ENCODE results near the gene RNU5B-1. TPM values are rescaled to one million over a fixed set of nuclear protein-coding genes. Genes with fewer than 3 reads are reported as not detected.
A peak's percentile ranks its signal among the peaks of the same experiment; 100 is the strongest.

RNU5B-1 gene
- polyA plus RNA-seq, 2 of the 4 experiments (the other 2 are of a cell fraction) = not detected

GRCh38 chr15:65329288-65329983 is 25.0 kb downstream of the RNU5B-1 start:
- ChIA-PET CTCF (interaction anchor here (0.8 to 7.5 kb wide), 5 partner anchors 9 to 71 kb away, joined by 3 to 75 read pairs (median 4); no protein-coding TSS in a partner anchor), POLR2A (interaction anchor here (1.0 kb wide), 1 partner anchor 45 kb away, joined by 3 read pairs; no protein-coding TSS in a partner anchor)
- no peak overlapping the region for H3K4me3 ChIP-seq
- WGBS (ENCODE audit: missing lambda C conversion rate) = 84% methylated on average over 20 of the region's 21 CpGs
- TF ChIP-seq RNF2 (IDR thresholded peaks at IDR 0.05; ENCODE audit: borderline replicate concordance, low read depth) (no peak), PHF8 (IDR thresholded peaks at IDR 0.05; ENCODE audit: borderline replicate concordance, low read depth) (no peak), CHD2 (IDR thresholded peaks at IDR 0.05; ENCODE audit: low read length, partially characterized antibody) (no peak), HES2 (IDR thresholded peaks at IDR 0.05) (no peak), ZSCAN20 (CRISPR knock-in tag; IDR thresholded peaks at IDR 0.05) (no peak), CHD4 (IDR thresholded peaks at IDR 0.05; ENCODE audit: borderline replicate concordance) (no peak), HOXB13 (CRISPR knock-in tag; IDR thresholded peaks at IDR 0.05; ENCODE audit: low read depth) (no peak), RARB (CRISPR knock-in tag; IDR thresholded peaks at IDR 0.05) (no peak)
- no peak overlapping the region for H3K27ac ChIP-seq
- no peaks in the 10 kb centered on the region for H3K4me1 ChIP-seq
- DNase-seq (ENCODE audit: low read depth in 1 of 2, low spot score in 1 of 2) (no peak), FAIRE-seq (no peak), ATAC-seq (no peak)
- H3K4me2 ChIP-seq = no peak overlapping the region
- no peaks in the 10 kb centered on the region for H3K9me3 ChIP-seq

- Histone ChIP-seq H3K9me3 (no peaks in the 10 kb centered on the region), H3K4me2 (no peak overlapping the region), H3K27ac (no peak overlapping the region), H3K4me1 (no peaks in the 10 kb centered on the region), H3K4me3 (no peak overlapping the region)
- no peak for FAIRE-seq
- WGBS (ENCODE audit: missing lambda C conversion rate) = 80% methylated on average over 10 of the region's 18 CpGs
- ChIA-PET POLR2A (no interaction called here), CTCF (interaction anchor here (1.0 to 7.5 kb wide), 4 partner anchors 11 to 71 kb away, joined by 4 to 75 read pairs (median 18); no protein-coding TSS in a partner anchor)
- no peak for DNase-seq (ENCODE audit: low read depth in 1 of 2, low spot score in 1 of 2)
- no peak for ATAC-seq
- TF ChIP-seq POLR2A (IDR thresholded peaks at IDR 0.05; ENCODE audit: low read length) = no peak
- peak; percentile 78 for TF ChIP-seq ZFP36 (IDR thresholded peaks at IDR 0.05; ENCODE audit: borderline replicate concordance, partially characterized antibody)
Measured at GRCh38 chr15:65329984-65330735, 25.7 kb downstream of the RNU5B-1 start.

GRCh38 chr15:65330934-65331645 is 26.6 kb downstream of the RNU5B-1 start:
- Histone ChIP-seq H3K4me3 (no peak overlapping the region), H3K4me2 (no peak overlapping the region), H3K4me1 (no peaks in the 10 kb centered on the region), H3K27ac (no peak overlapping the region), H3K9me3 (no peaks in the 10 kb centered on the region)
- WGBS (ENCODE audit: missing lambda C conversion rate) = 78% methylated on average over 22 of the region's 22 CpGs
- ChIA-PET CTCF (interaction anchor here (1.0 to 7.5 kb wide), 4 partner anchors 12 to 68 kb away, joined by 3 to 75 read pairs (median 18); no protein-coding TSS in a partner anchor), POLR2A (no interaction called here)
- peak; percentile 71 for TF ChIP-seq REST (IDR thresholded peaks at IDR 0.05)
- no peak for TF ChIP-seq KDM1A (IDR thresholded peaks at IDR 0.05; ENCODE audit: low read depth)
- ATAC-seq = no peak
- FAIRE-seq = no peak
- no peak for DNase-seq (ENCODE audit: low read depth in 1 of 2, low spot score in 1 of 2)
